Astrocyte (in vitro differentiated cells and primary cell): ENCODE results near the gene CD300A. TPM values are rescaled to one million over a fixed set of nuclear protein-coding genes. Genes with fewer than 3 reads are reported as not detected.

Experiments used
- DNase-seq: peaks from one replicate; pipeline ENCODE4 v3.0.0-alpha.2; 2010; ENCODE audit warnings: low read depth
- FAIRE-seq: peaks from 2 replicates; lab custom pipeline; 2011; peaks lifted over from hg19 to GRCh38; lab: Jason Lieb, UNC
- H2AFZ ChIP-seq: 2 replicates; pipeline ENCODE4 v1.6.0; 2012; ENCODE audit warnings: low read depth, low read length, inconsistent platforms
- H3K27ac ChIP-seq: 2 replicates; pipeline ENCODE4 v1.5.1; 2011; ENCODE audit warnings: low read depth, low read length, inconsistent platforms
- H3K27me3 ChIP-seq: 2 replicates; pipeline ENCODE4 v1.6.0; 2011; ENCODE audit warnings: low read length, inconsistent platforms; ENCODE audit not compliant: insufficient read depth
- H3K36me3 ChIP-seq: 2 replicates; pipeline ENCODE4 v1.5.1; 2011; ENCODE audit warnings: low read length, inconsistent platforms; ENCODE audit not compliant: insufficient read depth
- H3K4me1 ChIP-seq: 2 replicates; pipeline ENCODE4 v1.5.1; 2011; ENCODE audit warnings: low read length, inconsistent platforms; ENCODE audit not compliant: insufficient read depth
- H3K4me2 ChIP-seq: 2 replicates; pipeline ENCODE4 v1.6.0; 2012; ENCODE audit warnings: low read length, inconsistent platforms
- H3K4me3 ChIP-seq: 2 replicates; pipeline ENCODE4 v1.5.1; 2011; ENCODE audit warnings: low read depth, mild to moderate bottlenecking, low read length, inconsistent platforms; ENCODE audit not compliant: insufficient read depth
- H3K79me2 ChIP-seq: 2 replicates; pipeline ENCODE4 v1.6.0; 2012; ENCODE audit warnings: mild to moderate bottlenecking, low read length, inconsistent platforms; ENCODE audit not compliant: insufficient read depth
- H3K9ac ChIP-seq: 2 replicates; pipeline ENCODE4 v1.6.0; 2012; ENCODE audit warnings: mild to moderate bottlenecking, low read length, inconsistent platforms
- H3K9me3 ChIP-seq: 2 replicates; pipeline ENCODE4 v1.5.1; 2012; ENCODE audit warnings: low read depth, mild to moderate bottlenecking, low read length, inconsistent platforms; ENCODE audit not compliant: insufficient read depth
- H4K20me1 ChIP-seq: 2 replicates; pipeline ENCODE4 v1.6.0; 2012; ENCODE audit warnings: low read length, inconsistent platforms; ENCODE audit not compliant: insufficient read depth
- H3K27ac Mint-ChIP-seq: one replicate; pipeline ENCODE4 v1.8.0; 2021; ENCODE audit warnings: mild to moderate bottlenecking, mixed read lengths; ENCODE audit not compliant: unreplicated experiment
- H3K27me3 Mint-ChIP-seq: one replicate; pipeline ENCODE4 v1.8.0; 2021; ENCODE audit warnings: low read depth, mixed read lengths; ENCODE audit not compliant: unreplicated experiment
- H3K36me3 Mint-ChIP-seq: one replicate; pipeline ENCODE4 v1.8.0; 2021; ENCODE audit warnings: low read depth, mixed read lengths; ENCODE audit not compliant: unreplicated experiment
- H3K4me1 Mint-ChIP-seq: one replicate; pipeline ENCODE4 v1.8.0; 2021; ENCODE audit warnings: low read depth, mixed read lengths; ENCODE audit not compliant: unreplicated experiment
- H3K4me3 Mint-ChIP-seq: one replicate; pipeline ENCODE4 v1.8.0; 2021; ENCODE audit warnings: mild to moderate bottlenecking, moderate library complexity, mixed read lengths; ENCODE audit not compliant: unreplicated experiment
- H3K9me3 Mint-ChIP-seq: one replicate; pipeline ENCODE4 v1.8.0; 2021; ENCODE audit warnings: mild to moderate bottlenecking, mixed read lengths; ENCODE audit not compliant: unreplicated experiment
- EZH2 ChIP-seq: IDR thresholded peaks from 2 replicates; pipeline ENCODE4 v1.6.1; 2012; ENCODE audit warnings: mild to moderate bottlenecking, low read length, inconsistent platforms; ENCODE audit not compliant: insufficient read depth
- total RNA-seq: library from RNA; stranded (reverse); gene quantifications from 2 replicates; pipeline ENCODE4 v1.2.1, GENCODE V29; 2021
- TF ChIP-seq, protein P1 (sequence below): IDR thresholded peaks from 2 replicates; pipeline ENCODE4 v1.5.1; 2011; ENCODE audit warnings: low read depth, mild to moderate bottlenecking, inconsistent platforms, low read length, moderate library complexity; ENCODE audit not compliant: insufficient read depth

Gene CD300A
- total RNA-seq, 1 donor from 2014 or later = not detected

DNA sequence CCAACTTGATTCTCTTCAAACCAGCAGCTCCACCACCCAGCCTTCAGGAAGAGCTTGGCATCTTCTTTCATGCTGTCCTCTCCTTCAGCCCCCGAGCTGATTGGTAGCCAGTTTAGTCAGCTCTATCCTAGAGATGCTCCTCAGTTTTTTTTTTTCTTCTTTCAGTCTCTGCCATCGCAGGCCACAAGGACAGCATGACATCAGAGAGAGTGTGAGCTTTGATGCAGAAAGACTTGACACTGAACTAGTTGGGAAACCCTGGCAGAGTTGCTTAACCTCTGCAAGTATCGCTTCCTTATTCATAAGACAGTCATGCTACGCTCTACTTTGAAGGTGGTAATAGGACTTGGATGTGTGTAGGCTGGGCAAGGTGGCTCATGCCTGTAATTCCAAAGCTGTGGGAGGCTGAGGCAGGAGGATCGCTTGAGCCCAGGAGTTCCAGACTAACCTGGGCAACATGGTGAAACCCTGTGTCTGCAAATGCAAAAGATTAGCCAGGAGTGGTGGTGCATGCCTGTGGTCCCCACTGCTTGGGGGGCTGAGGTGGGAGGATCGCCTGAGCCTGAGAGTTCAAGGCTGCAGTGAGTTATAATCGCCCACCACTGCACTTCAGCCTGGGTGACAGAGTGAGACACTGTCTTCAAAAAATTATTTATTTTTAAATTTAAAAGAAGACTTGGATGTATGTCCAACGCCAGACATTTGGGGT is 62.2 kb downstream of the CD300A start:
- peaks cover 2% of the 10 kb centered on the region for H3K9me3 Mint-ChIP-seq
- peaks cover 70% of the 10 kb centered on the region for H3K27me3 Mint-ChIP-seq

DNA sequence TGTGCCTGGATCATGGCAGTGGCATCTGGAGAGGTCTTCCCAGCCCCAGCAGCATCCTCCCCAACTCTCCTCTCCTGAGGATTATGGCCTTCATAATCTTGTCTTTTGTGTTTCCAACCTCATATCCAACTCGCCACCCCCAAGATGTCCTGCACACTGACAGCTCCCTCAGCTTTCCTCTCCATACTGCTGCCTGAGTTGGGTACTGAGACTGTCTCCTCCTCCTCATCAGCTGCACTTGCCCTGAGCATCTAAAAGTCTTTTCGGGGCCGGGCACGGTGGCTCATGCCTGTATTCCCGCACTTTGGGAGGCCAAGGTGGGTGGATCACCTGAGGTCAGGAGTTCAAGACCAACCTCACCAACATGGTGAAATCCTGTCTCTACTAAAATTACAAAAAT is 62.8 kb downstream of the CD300A start:
- Histone ChIP-seq H3K79me2 (no peaks in the 10 kb centered on the region), H3K9me3 (no peaks in the 10 kb centered on the region), H3K4me1 (no peaks in the 10 kb centered on the region), H3K27me3 (no peaks in the 10 kb centered on the region), H3K27ac (no peak overlapping the region), H3K4me2 (no peak overlapping the region), H4K20me1 (no peaks in the 10 kb centered on the region), H3K36me3 (no peaks in the 10 kb centered on the region), H3K4me3 (no peak overlapping the region), H2AFZ (no peak overlapping the region), H3K9ac (no peak overlapping the region)
- Mint-ChIP-seq H3K27ac (no peak overlapping the region), H3K9me3 (peaks cover 2% of the 10 kb centered on the region), H3K4me1 (no peaks in the 10 kb centered on the region), H3K36me3 (no peaks in the 10 kb centered on the region), H3K27me3 (peaks cover 65% of the 10 kb centered on the region), H3K4me3 (no peak overlapping the region)
- DNase-seq = no peak
- no peak for FAIRE-seq
- TF ChIP-seq, protein P1, sequence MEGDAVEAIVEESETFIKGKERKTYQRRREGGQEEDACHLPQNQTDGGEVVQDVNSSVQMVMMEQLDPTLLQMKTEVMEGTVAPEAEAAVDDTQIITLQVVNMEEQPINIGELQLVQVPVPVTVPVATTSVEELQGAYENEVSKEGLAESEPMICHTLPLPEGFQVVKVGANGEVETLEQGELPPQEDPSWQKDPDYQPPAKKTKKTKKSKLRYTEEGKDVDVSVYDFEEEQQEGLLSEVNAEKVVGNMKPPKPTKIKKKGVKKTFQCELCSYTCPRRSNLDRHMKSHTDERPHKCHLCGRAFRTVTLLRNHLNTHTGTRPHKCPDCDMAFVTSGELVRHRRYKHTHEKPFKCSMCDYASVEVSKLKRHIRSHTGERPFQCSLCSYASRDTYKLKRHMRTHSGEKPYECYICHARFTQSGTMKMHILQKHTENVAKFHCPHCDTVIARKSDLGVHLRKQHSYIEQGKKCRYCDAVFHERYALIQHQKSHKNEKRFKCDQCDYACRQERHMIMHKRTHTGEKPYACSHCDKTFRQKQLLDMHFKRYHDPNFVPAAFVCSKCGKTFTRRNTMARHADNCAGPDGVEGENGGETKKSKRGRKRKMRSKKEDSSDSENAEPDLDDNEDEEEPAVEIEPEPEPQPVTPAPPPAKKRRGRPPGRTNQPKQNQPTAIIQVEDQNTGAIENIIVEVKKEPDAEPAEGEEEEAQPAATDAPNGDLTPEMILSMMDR = no peak
- no peak for TF ChIP-seq EZH2

More for the DNA sequence above, 62.2 kb downstream of the CD300A start:
- no peaks in the 10 kb centered on the region for H3K36me3 ChIP-seq
- H3K27ac Mint-ChIP-seq = no peak overlapping the region
- no peaks in the 10 kb centered on the region for H3K4me1 Mint-ChIP-seq
- H3K4me2 ChIP-seq = no peak overlapping the region
- H3K4me3 ChIP-seq = no peak overlapping the region
- H3K9me3 ChIP-seq = no peaks in the 10 kb centered on the region
- no peaks in the 10 kb centered on the region for H3K4me1 ChIP-seq
- FAIRE-seq (no peak), DNase-seq (no peak)
- H3K27ac ChIP-seq = no peak overlapping the region
- H3K4me3 Mint-ChIP-seq = no peak overlapping the region
- no peaks in the 10 kb centered on the region for H4K20me1 ChIP-seq
- H3K79me2 ChIP-seq = no peaks in the 10 kb centered on the region
- no peaks in the 10 kb centered on the region for H3K27me3 ChIP-seq
- no peak overlapping the region for H3K9ac ChIP-seq
- H2AFZ ChIP-seq = no peak overlapping the region
- H3K36me3 Mint-ChIP-seq = no peaks in the 10 kb centered on the region
- TF ChIP-seq, protein P1 = no peak
- no peak for TF ChIP-seq EZH2

DNA sequence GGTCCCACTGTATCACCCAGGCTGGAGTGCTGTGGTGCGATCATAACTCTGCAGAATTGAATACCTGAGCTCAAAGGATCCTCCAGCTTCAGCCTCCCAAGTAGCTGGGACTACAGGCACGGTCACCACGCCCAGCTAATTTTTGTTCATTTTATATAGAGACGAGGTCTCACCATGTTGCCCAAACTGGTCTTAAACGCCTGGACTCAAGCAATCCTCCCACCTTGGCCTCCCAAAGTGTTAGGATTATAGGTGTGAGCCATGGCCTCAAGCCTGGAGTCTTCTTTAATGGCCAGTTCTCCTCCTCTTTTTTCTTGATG is 64.4 kb downstream of the CD300A start:
- no peaks in the 10 kb centered on the region for H3K4me1 ChIP-seq
- Mint-ChIP-seq H3K9me3 (peaks cover 2% of the 10 kb centered on the region), H3K27ac (no peak overlapping the region), H3K27me3 (peaks cover 54% of the 10 kb centered on the region), H3K4me3 (no peak overlapping the region), H3K36me3 (no peaks in the 10 kb centered on the region), H3K4me1 (no peaks in the 10 kb centered on the region)
- H3K36me3 ChIP-seq = no peaks in the 10 kb centered on the region
- H3K9ac ChIP-seq = no peak overlapping the region
- no peak overlapping the region for H3K4me3 ChIP-seq
- no peak overlapping the region for H2AFZ ChIP-seq
- DNase-seq = no peak
- no peak overlapping the region for H3K4me2 ChIP-seq
- no peak overlapping the region for H3K27ac ChIP-seq
- no peak for TF ChIP-seq EZH2
- TF ChIP-seq, protein P1 = no peak
- H4K20me1 ChIP-seq = no peaks in the 10 kb centered on the region
- no peak for FAIRE-seq
- no peaks in the 10 kb centered on the region for H3K27me3 ChIP-seq
- no peaks in the 10 kb centered on the region for H3K9me3 ChIP-seq
- no peaks in the 10 kb centered on the region for H3K79me2 ChIP-seq
